Dermis microvascular lymphatic vessel endothelial cell (primary cell): ENCODE results near the gene CCL27. TPM values are rescaled to one million over a fixed set of nuclear protein-coding genes. Genes with fewer than 3 reads are reported as not detected.

Experiments
- DNase-seq, 2 donors: peaks; one replicate each; pipeline versions ENCODE4 v3.0.0 to v3.0.0-alpha.2; 2010; ENCODE audit warnings: low read depth in 2 of 2
- total RNA-seq: library from RNA; depleted of rRNA; stranded (reverse); fragments of >200 nt; gene quantifications from 2 replicates; pipeline ENCODE4 v1.2.1, GENCODE V29; 2014

The CCL27 gene
- total RNA-seq, 1 donor from 2014 or later, result not detected

- DNase-seq, result no peak
Measured at GRCh38 chr9:34627716-34628655, 34.5 kb downstream of the CCL27 start.

DNA sequence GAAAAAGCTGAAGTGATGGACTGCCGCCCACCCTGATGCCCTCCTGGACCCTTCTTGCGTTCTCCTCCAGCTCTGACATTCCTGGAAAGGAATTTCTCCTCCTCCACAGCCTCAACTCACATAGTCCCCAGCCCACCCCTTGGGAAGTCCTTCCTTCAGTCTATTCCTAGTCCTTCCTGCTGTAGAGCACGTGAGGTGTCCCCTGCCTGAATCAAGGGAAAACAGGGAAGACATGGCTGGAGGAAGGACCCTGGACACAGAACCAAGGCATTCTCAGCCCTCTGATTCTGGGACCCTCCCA, 37.3 kb downstream of the CCL27 start:
- DNase-seq, result no peak

- no peak for DNase-seq
Measured at GRCh38 chr9:34624475-34625185, 37.8 kb downstream of the CCL27 start.

DNA sequence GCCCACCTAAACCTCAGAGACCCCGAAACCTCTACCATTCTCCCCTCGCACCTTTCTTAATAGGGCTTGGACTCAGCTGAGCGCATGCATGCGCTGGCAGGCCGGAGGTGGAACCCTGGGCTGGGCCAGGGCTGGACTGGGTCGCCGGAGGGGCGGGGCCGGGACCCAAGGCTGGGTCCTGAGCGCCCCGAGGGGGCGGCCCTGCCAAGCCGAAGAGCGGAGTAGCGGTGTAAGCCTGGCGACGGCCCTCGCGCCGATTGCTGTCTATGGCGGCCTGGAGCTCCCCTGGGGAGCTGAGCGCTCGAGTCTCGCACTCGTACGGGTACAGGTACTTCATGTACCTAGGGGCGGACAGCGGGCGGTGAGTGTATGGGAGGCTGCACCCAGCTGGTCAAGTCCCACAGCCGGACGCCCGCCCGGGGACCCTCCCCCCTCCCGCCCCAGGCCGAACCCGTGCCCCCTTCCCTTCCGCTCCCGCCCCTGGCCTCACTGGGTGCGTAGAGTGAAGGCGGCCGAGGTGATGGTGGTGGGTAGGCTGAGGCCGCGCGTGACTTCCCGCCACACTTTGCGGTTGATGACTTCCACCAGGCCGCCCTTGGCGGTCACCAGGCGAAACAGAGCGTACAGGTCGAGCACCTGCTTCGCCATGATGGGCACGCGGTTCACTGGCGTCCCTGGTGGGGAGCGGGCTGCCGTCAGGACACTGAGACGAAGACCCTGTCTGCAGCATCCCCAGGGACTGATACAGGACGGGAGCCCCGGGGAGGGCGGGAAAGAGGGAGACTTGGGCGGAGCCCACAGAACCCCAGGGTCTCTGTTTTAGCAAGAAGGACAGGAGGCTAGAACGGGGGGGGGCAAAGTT, 38.9 kb downstream of the CCL27 start:
- no peak for DNase-seq

- DNase-seq, result peak; percentile 91 to 95
Measured at GRCh38 chr9:34620061-34620994, 42.1 kb downstream of the CCL27 start, which contains the start of gene DCTN3. DCTN3 (minus strand) TSS chr9:34620495; CDS start chr9:34620464, 31 bp downstream.

DNA sequence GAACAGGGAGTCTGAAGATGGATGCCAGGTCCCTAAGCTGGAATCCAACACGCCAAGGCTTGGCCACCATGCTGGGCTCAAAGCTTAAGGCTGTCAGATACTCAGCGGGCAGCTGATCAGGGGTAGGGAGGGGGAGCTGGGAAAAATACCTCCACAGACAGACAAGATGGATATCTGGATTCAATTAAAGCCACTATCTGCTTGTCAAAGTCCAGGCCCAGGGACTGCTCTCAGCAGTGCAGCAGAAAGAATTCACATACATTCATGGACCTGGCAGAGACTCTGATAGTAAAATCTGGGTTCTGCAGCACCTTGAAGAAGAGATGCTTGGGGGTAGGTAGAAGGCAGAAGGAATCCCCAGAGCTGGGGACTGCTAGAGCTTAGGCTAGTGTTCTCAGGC, 47.3 kb downstream of the CCL27 start:
- no peak for DNase-seq

GRCh38 chr9:34612788-34613390, 49.6 kb downstream of the CCL27 start:
- DNase-seq, result peak; percentile 54 to 81

Other genes starting within 250 kb of the CCL27 start
- gene FAM219A, start 204.1 kb downstream of the CCL27 start, total RNA-seq, result 5.0 and 6.1 TPM in 2 replicates
- gene DNAI1, start 203.9 kb downstream of the CCL27 start, total RNA-seq, result not detected in 2 replicates
- gene ENHO, start 139.7 kb downstream of the CCL27 start, total RNA-seq, result under 0.01 TPM in 1 of 2 replicates, not detected in the other
- gene CNTFR, start 72.9 kb downstream of the CCL27 start, total RNA-seq, result not detected in 2 replicates
- gene RPP25L, start 50.6 kb downstream of the CCL27 start, total RNA-seq, result 16.9 and 17.7 TPM in 2 replicates
- gene DCTN3, start 42.2 kb downstream of the CCL27 start, total RNA-seq, result 76.0 and 80.8 TPM in 2 replicates
- 0.25 TPM in 1 of 2 replicates, not detected in the other for gene ARID3C, start 33.6 kb downstream of the CCL27 start, total RNA-seq
- 34.9 and 48.4 TPM in 2 replicates for gene SIGMAR1, start 24.9 kb downstream of the CCL27 start, total RNA-seq
- 23.5 and 33.4 TPM in 2 replicates for gene GALT, start 16.0 kb downstream of the CCL27 start, total RNA-seq
- gene IL11RA, start 10.5 kb downstream of the CCL27 start, total RNA-seq, result 3.5 and 4.9 TPM in 2 replicates
- gene CCL19, start 28.6 kb upstream of the CCL27 start, total RNA-seq, result not detected in 2 replicates
- gene CCL21, start 47.5 kb upstream of the CCL27 start, total RNA-seq, result 1.8 and 12.0 TPM in 2 replicates